A549 (cell line): ENCODE measurements around the gene KRTAP5-7.

Experiments used
- CBX2 ChIP-seq: fragments of 200-600 bp; sonication (generic); IDR thresholded peaks from 2 replicates; pipeline ENCODE4 v1.6.1; 2016; ENCODE audit warnings: low read depth, mild to moderate bottlenecking, borderline replicate concordance
- CHD4 ChIP-seq: fragments of 200-600 bp; sonication (generic); IDR thresholded peaks from 2 replicates; pipeline ENCODE4 v1.6.1; 2016; ENCODE audit warnings: antibody characterized with exemption, mild to moderate bottlenecking, borderline replicate concordance
- ESRRA ChIP-seq: fragments of 150-350 bp; IDR thresholded peaks from 2 replicates; pipeline ENCODE4 v1.6.1; 2014; ENCODE audit warnings: mild to moderate bottlenecking, low read length, borderline replicate concordance
- HOXA7 ChIP-seq: fragments of 250-450 bp; sonication (Bioruptor Pico); IDR thresholded peaks from 2 replicates; pipeline ENCODE4 v1.5.0; 2020; ENCODE audit warnings: mild to moderate bottlenecking, moderate library complexity
- NPAS2 ChIP-seq: fragments of 250-450 bp; sonication (Bioruptor Pico); IDR thresholded peaks from 2 replicates; pipeline ENCODE4 v1.8.0; 2022; ENCODE audit warnings: mild to moderate bottlenecking, moderate library complexity, borderline replicate concordance
- POLR2A ChIP-seq: IDR thresholded peaks from 2 replicates; pipeline ENCODE4 v1.6.1; 2012; ENCODE audit warnings: mild to moderate bottlenecking, low read length
- RAD21 ChIP-seq, 2 experiments: fragments of >200 bp in 1 of 2; sonication (Bioruptor Twin) in 1 of 2; formaldehyde crosslinking in 1 of 2; IDR thresholded peaks in 1 of 2; conservative IDR thresholded peaks in 1 of 2; 2 replicates in 1 of 2; 3 replicates in 1 of 2; pipeline ENCODE4 v1.6.1; 2012 to 2018; ENCODE audit warnings: inconsistent platforms in 1 of 2
- RFX5 ChIP-seq: fragments of 450-650 bp; IDR thresholded peaks from 2 replicates; pipeline ENCODE4 v1.7.1; 2014; ENCODE audit warnings: antibody characterized with exemption, mild to moderate bottlenecking, moderate library complexity
- RNF2 ChIP-seq: fragments of 200-600 bp; sonication (generic); IDR thresholded peaks from 2 replicates; pipeline ENCODE4 v1.6.1; 2016; ENCODE audit warnings: low read depth, mild to moderate bottlenecking, antibody characterized with exemption, moderate library complexity, borderline replicate concordance
- SREBF2 ChIP-seq: fragments of 450-650 bp; IDR thresholded peaks from 2 replicates; pipeline ENCODE4 v1.6.1; 2014; ENCODE audit warnings: mild to moderate bottlenecking, moderate library complexity
- ZC3H11A ChIP-seq: fragments of 450-650 bp; IDR thresholded peaks from 2 replicates; pipeline ENCODE4 v1.6.1; 2014; ENCODE audit warnings: antibody characterized with exemption, mild to moderate bottlenecking
- TF ChIP-seq, protein P1 (sequence below): fragments of >200 bp; sonication (Bioruptor Twin); formaldehyde crosslinking; IDR thresholded peaks from 3 replicates; pipeline ENCODE4 v1.5.1; 2016
- TF ChIP-seq, protein P2 (sequence below): fragments of 450-650 bp; IDR thresholded peaks from 2 replicates; pipeline ENCODE4 v1.6.1; 2014; ENCODE audit warnings: antibody characterized with exemption
- TF ChIP-seq, protein P3 (sequence below): IDR thresholded peaks from 2 replicates; pipeline ENCODE4 v1.6.1; 2012; ENCODE audit warnings: low read depth, borderline replicate concordance

DNA sequence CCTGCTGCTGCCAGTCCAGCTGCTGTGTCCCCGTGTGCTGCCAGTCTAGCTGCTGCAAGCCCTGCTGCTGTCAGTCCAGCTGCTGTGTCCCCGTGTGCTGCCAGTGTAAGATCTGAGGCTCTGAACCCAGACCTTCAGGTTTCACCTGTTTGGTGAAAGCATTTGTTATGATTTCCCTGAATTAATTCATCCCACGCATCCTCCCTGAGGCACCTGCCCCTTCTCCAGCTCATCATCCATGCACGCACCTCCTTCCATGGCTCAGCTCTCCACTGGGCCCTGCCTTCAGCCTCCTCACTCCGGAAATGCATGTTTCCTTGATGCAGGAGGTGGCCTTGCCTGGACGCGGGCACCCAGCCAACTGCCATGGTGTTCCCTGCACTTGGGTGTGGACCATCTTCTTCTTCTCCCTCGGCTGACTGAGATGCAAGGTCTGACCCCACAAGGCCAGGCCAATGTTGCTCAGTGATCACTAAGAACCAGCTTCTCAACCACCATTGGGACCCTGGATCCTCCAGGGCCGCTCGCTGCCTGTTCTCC lies 39.1 kb downstream of the KRTAP5-7 start:
- TF ChIP-seq POLR2A (no peak), CHD4 (no peak), RNF2 (no peak), HOXA7 (no peak), SREBF2 (no peak), RAD21 (conservative IDR thresholded peaks at IDR 0.05 in 1 of 2, IDR thresholded peaks at IDR 0.05 in 1 of 2) (no peak), RFX5 (no peak), NPAS2 (CRISPR knock-in tag) (no peak), CBX2 (no peak), ZC3H11A (no peak), ESRRA (no peak)
- TF ChIP-seq, protein P1, sequence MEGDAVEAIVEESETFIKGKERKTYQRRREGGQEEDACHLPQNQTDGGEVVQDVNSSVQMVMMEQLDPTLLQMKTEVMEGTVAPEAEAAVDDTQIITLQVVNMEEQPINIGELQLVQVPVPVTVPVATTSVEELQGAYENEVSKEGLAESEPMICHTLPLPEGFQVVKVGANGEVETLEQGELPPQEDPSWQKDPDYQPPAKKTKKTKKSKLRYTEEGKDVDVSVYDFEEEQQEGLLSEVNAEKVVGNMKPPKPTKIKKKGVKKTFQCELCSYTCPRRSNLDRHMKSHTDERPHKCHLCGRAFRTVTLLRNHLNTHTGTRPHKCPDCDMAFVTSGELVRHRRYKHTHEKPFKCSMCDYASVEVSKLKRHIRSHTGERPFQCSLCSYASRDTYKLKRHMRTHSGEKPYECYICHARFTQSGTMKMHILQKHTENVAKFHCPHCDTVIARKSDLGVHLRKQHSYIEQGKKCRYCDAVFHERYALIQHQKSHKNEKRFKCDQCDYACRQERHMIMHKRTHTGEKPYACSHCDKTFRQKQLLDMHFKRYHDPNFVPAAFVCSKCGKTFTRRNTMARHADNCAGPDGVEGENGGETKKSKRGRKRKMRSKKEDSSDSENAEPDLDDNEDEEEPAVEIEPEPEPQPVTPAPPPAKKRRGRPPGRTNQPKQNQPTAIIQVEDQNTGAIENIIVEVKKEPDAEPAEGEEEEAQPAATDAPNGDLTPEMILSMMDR: no peak
- TF ChIP-seq, protein P2, sequence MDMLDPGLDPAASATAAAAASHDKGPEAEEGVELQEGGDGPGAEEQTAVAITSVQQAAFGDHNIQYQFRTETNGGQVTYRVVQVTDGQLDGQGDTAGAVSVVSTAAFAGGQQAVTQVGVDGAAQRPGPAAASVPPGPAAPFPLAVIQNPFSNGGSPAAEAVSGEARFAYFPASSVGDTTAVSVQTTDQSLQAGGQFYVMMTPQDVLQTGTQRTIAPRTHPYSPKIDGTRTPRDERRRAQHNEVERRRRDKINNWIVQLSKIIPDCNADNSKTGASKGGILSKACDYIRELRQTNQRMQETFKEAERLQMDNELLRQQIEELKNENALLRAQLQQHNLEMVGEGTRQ: no peak
- TF ChIP-seq, protein P3, sequence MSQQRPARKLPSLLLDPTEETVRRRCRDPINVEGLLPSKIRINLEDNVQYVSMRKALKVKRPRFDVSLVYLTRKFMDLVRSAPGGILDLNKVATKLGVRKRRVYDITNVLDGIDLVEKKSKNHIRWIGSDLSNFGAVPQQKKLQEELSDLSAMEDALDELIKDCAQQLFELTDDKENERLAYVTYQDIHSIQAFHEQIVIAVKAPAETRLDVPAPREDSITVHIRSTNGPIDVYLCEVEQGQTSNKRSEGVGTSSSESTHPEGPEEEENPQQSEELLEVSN: no peak
